Ishikawa (cell line): ENCODE results near the gene PPP6R3.

Experiments used
- CEBPB ChIP-seq: IDR thresholded peaks from 2 replicates; pipeline ENCODE4 v1.6.1; 2012
- CREB1 ChIP-seq: IDR thresholded peaks from 2 replicates; pipeline ENCODE4 v1.6.1; 2012; ENCODE audit warnings: low read depth
- EGR1 ChIP-seq: IDR thresholded peaks from 2 replicates; pipeline ENCODE4 v1.6.1; 2012
- EP300 ChIP-seq: IDR thresholded peaks from 2 replicates; pipeline ENCODE4 v1.6.1; 2012; ENCODE audit warnings: borderline replicate concordance
- FOXM1 ChIP-seq: IDR thresholded peaks from 2 replicates; pipeline ENCODE4 v1.6.1; 2012; ENCODE audit warnings: low read depth, borderline replicate concordance
- NFIC ChIP-seq: IDR thresholded peaks from 2 replicates; pipeline ENCODE4 v1.6.1; 2012
- RAD21 ChIP-seq: IDR thresholded peaks from 2 replicates; pipeline ENCODE4 v1.6.1; 2012; ENCODE audit warnings: low read depth
- TAF1 ChIP-seq: IDR thresholded peaks from 2 replicates; pipeline ENCODE4 v1.6.1; 2012; ENCODE audit warnings: low read depth, mild to moderate bottlenecking
- TCF12 ChIP-seq: IDR thresholded peaks from 2 replicates; pipeline ENCODE4 v1.6.1; 2012; ENCODE audit warnings: low read depth
- TEAD4 ChIP-seq: IDR thresholded peaks from 2 replicates; pipeline ENCODE4 v1.6.1; 2012
- YY1 ChIP-seq: IDR thresholded peaks from 2 replicates; pipeline ENCODE4 v1.6.1; 2012; ENCODE audit warnings: low read depth
- ZBTB7A ChIP-seq: IDR thresholded peaks from 2 replicates; pipeline ENCODE4 v1.6.1; 2012; ENCODE audit warnings: low read depth
- TF ChIP-seq, protein P1 (sequence below): IDR thresholded peaks from 2 replicates; pipeline ENCODE4 v1.6.1; 2012
- TF ChIP-seq, protein P2 (sequence below): IDR thresholded peaks from 2 replicates; pipeline ENCODE4 v1.6.1; 2012; ENCODE audit warnings: low read depth, mild to moderate bottlenecking
- TF ChIP-seq, protein P3 (sequence below): IDR thresholded peaks from 2 replicates; pipeline ENCODE4 v1.6.1; 2012

Gene PPP6R3

DNA sequence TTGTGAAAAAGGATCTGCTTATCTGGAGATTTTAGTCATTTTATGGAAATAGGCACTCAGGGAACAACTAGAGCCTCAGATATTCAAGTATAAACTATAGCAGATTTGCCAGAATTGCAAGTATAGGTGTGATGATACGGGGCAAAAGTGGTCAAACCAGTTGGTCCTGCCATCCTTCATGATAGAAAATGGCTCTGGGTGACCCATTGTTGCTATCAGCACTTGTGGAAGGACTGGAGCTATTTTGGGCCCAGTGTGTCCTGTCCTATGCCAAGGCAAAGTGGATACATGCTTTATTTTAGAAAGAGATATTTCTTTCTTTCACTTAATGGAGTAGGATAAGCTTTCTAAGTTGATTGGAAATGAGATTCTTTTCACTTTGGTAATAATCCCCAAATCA lies 85.2 kb downstream of the PPP6R3 start:
- TF ChIP-seq ZBTB7A (no peak), CEBPB (no peak), TAF1 (no peak), YY1 (peak; percentile 69)
- TF ChIP-seq, protein P1, sequence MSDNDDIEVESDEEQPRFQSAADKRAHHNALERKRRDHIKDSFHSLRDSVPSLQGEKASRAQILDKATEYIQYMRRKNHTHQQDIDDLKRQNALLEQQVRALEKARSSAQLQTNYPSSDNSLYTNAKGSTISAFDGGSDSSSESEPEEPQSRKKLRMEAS: peak; percentile 68

DNA sequence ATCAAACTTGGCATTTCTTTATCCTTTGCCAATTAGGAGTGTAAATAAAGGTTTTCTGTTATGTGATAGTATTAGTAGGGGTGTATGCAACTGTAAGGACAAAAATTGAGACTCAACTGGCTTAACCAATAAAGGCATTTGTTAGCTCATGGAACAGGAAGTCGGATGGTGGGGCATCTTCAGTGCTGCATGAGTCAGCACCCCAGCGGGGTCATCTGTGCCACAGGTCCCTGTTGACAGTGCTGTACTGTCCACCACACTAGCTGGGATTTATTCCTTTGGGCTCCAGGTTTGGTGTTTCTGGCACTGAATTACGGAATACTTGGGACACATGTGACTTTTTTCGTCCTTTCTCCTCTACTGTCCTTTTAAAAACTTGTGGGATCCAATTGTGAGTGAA lies 86.0 kb downstream of the PPP6R3 start:
- TF ChIP-seq EGR1: no peak
- TF ChIP-seq FOXM1: no peak
- no peak for TF ChIP-seq NFIC
- no peak for TF ChIP-seq EP300
- no peak for TF ChIP-seq RAD21
- TF ChIP-seq YY1: no peak

DNA sequence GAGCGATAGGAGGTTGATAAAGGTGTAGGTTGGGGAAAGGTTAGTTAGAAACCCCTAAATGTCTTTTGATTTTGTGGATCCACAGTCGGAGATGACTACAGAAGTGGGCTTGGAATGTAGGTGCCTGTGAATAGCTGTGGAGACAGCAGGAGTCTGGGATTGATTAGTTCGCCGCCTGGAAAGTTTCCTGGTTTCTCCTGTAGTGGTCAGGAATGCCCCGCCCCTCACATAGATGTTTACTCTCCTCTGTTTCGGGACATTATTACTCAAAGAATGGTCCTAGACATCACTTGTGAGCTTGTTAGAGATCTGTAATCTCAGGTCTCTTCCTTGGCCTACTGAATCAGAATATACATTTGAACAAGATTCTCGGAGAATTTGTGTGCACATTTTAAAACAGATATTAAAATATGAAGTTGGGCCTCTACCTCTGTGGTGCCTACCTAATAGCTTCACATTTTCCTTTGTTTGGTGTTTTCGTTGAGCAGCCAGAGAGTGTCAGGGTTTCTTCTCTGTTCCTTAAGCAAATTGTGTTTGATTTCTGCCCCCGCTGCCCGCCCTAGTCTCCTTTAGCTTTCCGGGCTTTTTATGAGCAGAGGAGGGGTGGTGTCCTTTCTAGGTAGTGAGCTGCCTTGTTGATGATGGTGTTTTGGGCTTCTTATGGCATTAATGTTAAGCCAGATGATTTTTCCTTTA lies 89.4 kb downstream of the PPP6R3 start:
- TF ChIP-seq EGR1 (no peak), TEAD4 (no peak), RAD21 (no peak), YY1 (no peak), CREB1 (no peak), EP300 (no peak), NFIC (no peak), FOXM1 (no peak), TAF1 (no peak), TCF12 (no peak), ZBTB7A (no peak), CEBPB (no peak)
- TF ChIP-seq, protein P2, sequence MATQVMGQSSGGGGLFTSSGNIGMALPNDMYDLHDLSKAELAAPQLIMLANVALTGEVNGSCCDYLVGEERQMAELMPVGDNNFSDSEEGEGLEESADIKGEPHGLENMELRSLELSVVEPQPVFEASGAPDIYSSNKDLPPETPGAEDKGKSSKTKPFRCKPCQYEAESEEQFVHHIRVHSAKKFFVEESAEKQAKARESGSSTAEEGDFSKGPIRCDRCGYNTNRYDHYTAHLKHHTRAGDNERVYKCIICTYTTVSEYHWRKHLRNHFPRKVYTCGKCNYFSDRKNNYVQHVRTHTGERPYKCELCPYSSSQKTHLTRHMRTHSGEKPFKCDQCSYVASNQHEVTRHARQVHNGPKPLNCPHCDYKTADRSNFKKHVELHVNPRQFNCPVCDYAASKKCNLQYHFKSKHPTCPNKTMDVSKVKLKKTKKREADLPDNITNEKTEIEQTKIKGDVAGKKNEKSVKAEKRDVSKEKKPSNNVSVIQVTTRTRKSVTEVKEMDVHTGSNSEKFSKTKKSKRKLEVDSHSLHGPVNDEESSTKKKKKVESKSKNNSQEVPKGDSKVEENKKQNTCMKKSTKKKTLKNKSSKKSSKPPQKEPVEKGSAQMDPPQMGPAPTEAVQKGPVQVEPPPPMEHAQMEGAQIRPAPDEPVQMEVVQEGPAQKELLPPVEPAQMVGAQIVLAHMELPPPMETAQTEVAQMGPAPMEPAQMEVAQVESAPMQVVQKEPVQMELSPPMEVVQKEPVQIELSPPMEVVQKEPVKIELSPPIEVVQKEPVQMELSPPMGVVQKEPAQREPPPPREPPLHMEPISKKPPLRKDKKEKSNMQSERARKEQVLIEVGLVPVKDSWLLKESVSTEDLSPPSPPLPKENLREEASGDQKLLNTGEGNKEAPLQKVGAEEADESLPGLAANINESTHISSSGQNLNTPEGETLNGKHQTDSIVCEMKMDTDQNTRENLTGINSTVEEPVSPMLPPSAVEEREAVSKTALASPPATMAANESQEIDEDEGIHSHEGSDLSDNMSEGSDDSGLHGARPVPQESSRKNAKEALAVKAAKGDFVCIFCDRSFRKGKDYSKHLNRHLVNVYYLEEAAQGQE: no peak
- TF ChIP-seq, protein P1: no peak
- TF ChIP-seq, protein P3, sequence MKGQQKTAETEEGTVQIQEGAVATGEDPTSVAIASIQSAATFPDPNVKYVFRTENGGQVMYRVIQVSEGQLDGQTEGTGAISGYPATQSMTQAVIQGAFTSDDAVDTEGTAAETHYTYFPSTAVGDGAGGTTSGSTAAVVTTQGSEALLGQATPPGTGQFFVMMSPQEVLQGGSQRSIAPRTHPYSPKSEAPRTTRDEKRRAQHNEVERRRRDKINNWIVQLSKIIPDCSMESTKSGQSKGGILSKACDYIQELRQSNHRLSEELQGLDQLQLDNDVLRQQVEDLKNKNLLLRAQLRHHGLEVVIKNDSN: no peak

DNA sequence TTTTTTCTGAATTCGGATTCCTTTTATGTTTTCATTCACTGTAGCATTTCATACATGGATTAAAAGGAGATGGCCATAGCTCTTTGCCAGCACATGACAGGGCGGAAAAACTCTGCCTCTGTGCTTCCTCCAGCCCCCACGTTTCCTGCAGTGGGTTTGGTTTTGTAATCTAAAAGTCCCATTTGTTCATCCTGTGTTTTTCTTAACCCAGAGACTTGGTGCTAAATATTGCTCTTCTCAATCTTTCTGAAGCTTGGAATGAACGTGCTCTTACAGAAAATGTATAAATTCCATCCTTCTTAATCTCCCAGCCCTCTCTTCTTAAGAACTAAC lies 89.9 kb downstream of the PPP6R3 start:
- no peak for TF ChIP-seq CREB1
- TF ChIP-seq EP300: no peak
- no peak for TF ChIP-seq RAD21
- TF ChIP-seq FOXM1: no peak
- no peak for TF ChIP-seq ZBTB7A
- TF ChIP-seq, protein P1: no peak
- no peak for TF ChIP-seq NFIC
- no peak for TF ChIP-seq YY1
- TF ChIP-seq CEBPB: no peak
- TF ChIP-seq, protein P3: no peak
- TF ChIP-seq, protein P2: no peak
- no peak for TF ChIP-seq TEAD4
- no peak for TF ChIP-seq EGR1
- TF ChIP-seq TAF1: no peak
- no peak for TF ChIP-seq TCF12

DNA sequence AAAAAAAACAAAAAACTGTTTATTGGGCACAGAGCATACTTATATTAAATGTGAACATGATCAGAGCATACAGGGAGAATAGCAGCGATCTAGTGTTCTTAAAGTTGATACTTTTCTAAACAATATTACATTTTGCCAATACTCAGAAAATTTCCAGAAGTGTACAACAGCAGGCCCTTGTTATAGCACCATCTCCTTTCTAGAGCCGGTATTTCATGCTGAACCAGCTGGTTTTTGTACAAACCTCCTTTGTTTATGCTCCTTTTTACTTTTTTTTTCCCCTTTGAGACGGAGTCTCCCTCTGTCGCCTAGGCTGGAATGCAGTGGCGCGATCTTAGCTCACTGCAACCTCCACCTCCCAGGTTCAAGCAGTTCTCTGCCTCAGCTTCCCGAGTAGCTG lies 90.7 kb downstream of the PPP6R3 start:
- TF ChIP-seq CEBPB: no peak
- TF ChIP-seq ZBTB7A: no peak
- TF ChIP-seq, protein P2: no peak
- no peak for TF ChIP-seq FOXM1
- no peak for TF ChIP-seq TCF12
- TF ChIP-seq TAF1: no peak
- no peak for TF ChIP-seq YY1
- TF ChIP-seq, protein P3: no peak
- no peak for TF ChIP-seq EP300
- no peak for TF ChIP-seq NFIC
- TF ChIP-seq CREB1: no peak
- TF ChIP-seq TEAD4: no peak
- TF ChIP-seq EGR1: no peak
- TF ChIP-seq, protein P1: no peak
- TF ChIP-seq RAD21: no peak
